A549 treated with AZD9567 at 1 μM for 4 hours (cell line): Measurements from ENCODE around the gene MORF4L1. TPM values are rescaled to one million over a fixed set of nuclear protein-coding genes. Genes with fewer than 3 reads are reported as not detected.

Experiments
- total RNA-seq: library from RNA; stranded (reverse); fragments of 200-300 nt; extraction: Qiagen RNA extraction; gene quantifications from 5 replicates; pipeline ENCODE4 v1.2.3, GENCODE V29; 2022; ENCODE audit not compliant: insufficient read depth

The MORF4L1 gene
- total RNA-seq, result 335 to 556 TPM (median 346 TPM) in 5 replicates

GRCh38 chr15:78872155-78872971 lies at the start of gene MORF4L1:
Gene MORF4L1 (plus strand): TSS chr15:78872890. CDS start chr15:78873018, 128 bp downstream.

GRCh38 chr15:78944669-78945407 lies 72.1 kb downstream of the MORF4L1 start, which contains the start of gene CTSH:
Gene CTSH (minus strand): TSS chr15:78945046. CDS start chr15:78944981, 65 bp downstream.

Other genes starting within 250 kb of the MORF4L1 start
- 0.97 to 1.2 TPM (median 1.1 TPM) in 4 of 5 replicates, not detected in the other for gene CHRNB4, start 231.7 kb upstream of the MORF4L1 start, total RNA-seq
- 6.9 to 7.9 TPM (median 7.6 TPM) in 5 replicates for gene ADAMTS7, start 61.4 kb upstream of the MORF4L1 start, total RNA-seq
- 41.8 to 64.5 TPM (median 43.7 TPM) in 5 replicates for gene CTSH, start 72.2 kb downstream of the MORF4L1 start, total RNA-seq
- gene RASGRF1, start 217.9 kb downstream of the MORF4L1 start, total RNA-seq, result 0.08 to 0.91 TPM (median 0.29 TPM) in 5 replicates